GM21423 (cell line): ENCODE measurements around the gene EXOC7.
"Not testable (repeated sequence)": the region's sequence is repeated elsewhere in the genome, so short reads cannot be mapped to it uniquely, and the experiment has no call there.

Source experiments
- ATAC-seq: cut with Tn5 transposase; IDR thresholded peaks from one replicate; pipeline ENCODE4 v1.9.1; 2021; ENCODE audit warnings: mild to moderate bottlenecking, moderate library complexity; ENCODE audit not compliant: unreplicated experiment

The EXOC7 gene

GRCh38 chr17:76046064-76046463, 57.5 kb downstream of the EXOC7 start:
- ATAC-seq = no peak

GRCh38 chr17:76044475-76045007, 59.0 kb downstream of the EXOC7 start:
- ATAC-seq = not testable (repeated sequence)

GRCh38 chr17:76042868-76043267, 60.7 kb downstream of the EXOC7 start:
- ATAC-seq = not testable (repeated sequence)

- ATAC-seq = no peak
Measured at GRCh38 chr17:76040376-76040775, 63.2 kb downstream of the EXOC7 start.

- ATAC-seq = no peak
Measured at GRCh38 chr17:76039121-76039520, 64.5 kb downstream of the EXOC7 start.

GRCh38 chr17:76038050-76038449, 65.5 kb downstream of the EXOC7 start:
- ATAC-seq = no peak

GRCh38 chr17:76036497-76037261, 66.9 kb downstream of the EXOC7 start:
- no peak for ATAC-seq

GRCh38 chr17:76034428-76035350, 68.9 kb downstream of the EXOC7 start:
- no peak for ATAC-seq

GRCh38 chr17:76033139-76033538, 70.4 kb downstream of the EXOC7 start:
- ATAC-seq = no peak

GRCh38 chr17:76032780-76033108, 70.8 kb downstream of the EXOC7 start:
- ATAC-seq = no peak

GRCh38 chr17:76032073-76032779, 71.4 kb downstream of the EXOC7 start:
- no peak for ATAC-seq
